Stimulated activated CD8-positive, alpha-beta memory T cell treated with anti-CD3 and anti-CD28 coated beads, Interleukin-15, amount 100 ng/mL, for 4 hours (primary cell): Measurements from ENCODE around the gene TMEM72.
"Not testable (repeated sequence)": the region's sequence is repeated elsewhere in the genome, so short reads cannot be mapped to it uniquely, and the experiment has no call there.

Experiments used
- DNase-seq, 2 donors: peaks; one replicate each; pipeline ENCODE4 v3.0.0-alpha.2; 2020; ENCODE audit warnings: low read depth in 2 of 2

Gene TMEM72

GRCh38 chr10:44911081-44911540, at the start of gene TMEM72:
TMEM72 (plus strand) TSS chr10:44911337; CDS start chr10:44911513, 176 bp downstream.
- DNase-seq, result no peak

GRCh38 chr10:44862006-44862751, 49.0 kb upstream of the TMEM72 start:
- no peak for DNase-seq

GRCh38 chr10:44862924-44863323, 48.2 kb upstream of the TMEM72 start:
- DNase-seq, result no peak

- DNase-seq, result no peak
Measured at GRCh38 chr10:44863344-44864047, 47.6 kb upstream of the TMEM72 start.

- no peak for DNase-seq
Measured at GRCh38 chr10:44864051-44864450, 47.1 kb upstream of the TMEM72 start.

- DNase-seq, result peak; percentile 54 to 59
Measured at GRCh38 chr10:44864637-44865288, 46.4 kb upstream of the TMEM72 start.

GRCh38 chr10:44865289-44865671, 45.9 kb upstream of the TMEM72 start:
- DNase-seq, result no peak

- DNase-seq, result not testable (repeated sequence)
Measured at GRCh38 chr10:44866367-44866766, 44.8 kb upstream of the TMEM72 start.

- no peak for DNase-seq
Measured at GRCh38 chr10:44870031-44870430, 41.1 kb upstream of the TMEM72 start.

- DNase-seq, result no peak
Measured at GRCh38 chr10:44873160-44873559, 38.0 kb upstream of the TMEM72 start.

- no peak for DNase-seq
Measured at GRCh38 chr10:44874166-44874565, 37.0 kb upstream of the TMEM72 start.

- DNase-seq, result peak; percentile 50 to 52
Measured at GRCh38 chr10:44878706-44879530, 32.2 kb upstream of the TMEM72 start.

GRCh38 chr10:44879531-44879899, 31.6 kb upstream of the TMEM72 start:
- no peak for DNase-seq

GRCh38 chr10:44880090-44880715, 30.9 kb upstream of the TMEM72 start:
- no peak for DNase-seq

GRCh38 chr10:44881649-44882048, 29.5 kb upstream of the TMEM72 start:
- DNase-seq, result no peak

- no peak for DNase-seq
Measured at GRCh38 chr10:44882166-44882720, 28.9 kb upstream of the TMEM72 start.

GRCh38 chr10:44883593-44884331, 27.4 kb upstream of the TMEM72 start:
- no peak for DNase-seq

- DNase-seq, result no peak
Measured at GRCh38 chr10:44885710-44886109, 25.4 kb upstream of the TMEM72 start.

GRCh38 chr10:44886966-44887365, 24.2 kb upstream of the TMEM72 start:
- no peak for DNase-seq

- DNase-seq, result no peak
Measured at GRCh38 chr10:44888886-44889285, 22.3 kb upstream of the TMEM72 start.
